Fibroblast of pulmonary artery (primary cell): ENCODE results near the gene PALLD.
A peak's percentile ranks its signal among the peaks of the same experiment; 100 is the strongest.
"Not testable (repeated sequence)": the region's sequence is repeated elsewhere in the genome, so short reads cannot be mapped to it uniquely, and the experiment has no call there.

ENCODE experiments used
- DNase-seq: peaks from one replicate; pipeline ENCODE4 v3.0.0-alpha.2; 2010; ENCODE audit warnings: low read depth
- H3K4me3 ChIP-seq: replicated peaks from 2 replicates; pipeline ENCODE4 v1.5.1; 2011; ENCODE audit warnings: low read depth, mild to moderate bottlenecking, control low read depth, low read length, moderate library complexity
- CTCF ChIP-seq: IDR thresholded peaks from 2 replicates; pipeline ENCODE4 v1.5.1; 2011; ENCODE audit warnings: mild to moderate bottlenecking, control low read depth, low read length, inconsistent platforms; ENCODE audit errors: missing control alignments

Gene PALLD

DNA sequence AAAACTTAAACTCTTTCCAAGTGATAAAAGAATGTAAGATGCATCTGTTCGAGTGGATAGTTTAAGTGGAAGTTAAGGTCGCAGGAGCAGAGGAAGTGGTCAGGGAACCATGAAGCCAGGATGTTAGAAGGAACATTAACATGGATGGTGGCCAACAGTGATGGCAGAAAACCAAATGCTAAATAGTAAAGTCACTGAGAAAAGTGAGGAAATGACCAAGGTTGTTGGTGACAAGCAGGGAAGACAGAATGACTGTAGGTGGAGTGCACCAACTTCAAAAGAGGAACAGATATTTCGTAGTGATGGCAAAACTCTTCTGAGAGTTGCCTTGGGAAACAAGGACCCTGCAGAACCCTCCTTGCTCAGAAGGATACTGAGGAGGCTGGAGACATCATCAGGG, 226.2 kb downstream of the PALLD start:
- no peak for TF ChIP-seq CTCF
- DNase-seq, result peak; percentile 74
- no peak overlapping the region for H3K4me3 ChIP-seq

- H3K4me3 ChIP-seq, result no peak overlapping the region
- no peak for DNase-seq
- no peak for TF ChIP-seq CTCF
Measured at GRCh38 chr4:168723569-168723968, 226.7 kb downstream of the PALLD start.

- no peak for DNase-seq
- TF ChIP-seq CTCF, result no peak
Measured at GRCh38 chr4:168724243-168724642, 227.4 kb downstream of the PALLD start.

GRCh38 chr4:168724686-168725411, 228.0 kb downstream of the PALLD start:
- DNase-seq, result peak; percentile 85
- no peak overlapping the region for H3K4me3 ChIP-seq
- TF ChIP-seq CTCF, result no peak

More at GRCh38 chr4:168724243-168724642, 227.4 kb downstream of the PALLD start:
- H3K4me3 ChIP-seq, result no peak overlapping the region

DNA sequence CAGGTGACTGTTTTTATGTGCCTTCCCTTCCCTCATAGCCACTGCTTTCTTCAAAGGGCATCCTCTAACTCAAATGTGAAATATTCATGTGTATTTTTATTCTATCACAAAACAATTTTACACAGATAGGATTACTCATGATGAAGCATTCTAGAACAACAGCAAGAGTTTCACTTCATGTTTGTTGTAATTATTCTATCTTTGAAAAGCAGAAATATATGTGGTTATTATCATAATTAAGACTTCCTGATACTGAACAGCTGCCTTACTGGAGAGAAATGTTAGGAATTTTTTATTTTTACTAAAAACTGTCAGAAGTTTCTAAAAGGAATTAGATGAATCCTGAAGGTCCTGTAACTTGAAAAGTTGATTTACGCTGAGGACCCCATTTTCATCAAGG, 229.1 kb downstream of the PALLD start:
- no peak for DNase-seq
- H3K4me3 ChIP-seq, result no peak overlapping the region
- no peak for TF ChIP-seq CTCF

DNA sequence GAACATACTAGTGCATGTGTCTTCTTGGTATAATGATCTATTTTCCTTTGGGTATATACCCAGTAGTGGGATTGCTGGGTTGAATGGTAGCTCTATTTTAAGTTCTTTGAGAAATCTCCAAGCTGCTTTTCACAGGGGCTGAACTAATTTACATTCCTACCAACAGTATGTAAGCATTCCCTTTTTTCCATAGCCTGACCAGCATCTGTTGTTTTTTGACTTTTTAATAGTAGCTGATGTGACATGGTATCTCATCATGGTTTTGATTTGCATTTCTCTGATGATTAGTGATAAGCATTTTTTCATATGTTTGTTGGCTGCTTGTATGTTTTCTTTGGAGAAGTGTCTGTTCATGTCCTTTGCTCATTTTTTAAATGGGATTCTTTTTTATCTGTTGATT, 230.3 kb downstream of the PALLD start:
- H3K4me3 ChIP-seq, DNase-seq: not testable (repeated sequence)

DNA sequence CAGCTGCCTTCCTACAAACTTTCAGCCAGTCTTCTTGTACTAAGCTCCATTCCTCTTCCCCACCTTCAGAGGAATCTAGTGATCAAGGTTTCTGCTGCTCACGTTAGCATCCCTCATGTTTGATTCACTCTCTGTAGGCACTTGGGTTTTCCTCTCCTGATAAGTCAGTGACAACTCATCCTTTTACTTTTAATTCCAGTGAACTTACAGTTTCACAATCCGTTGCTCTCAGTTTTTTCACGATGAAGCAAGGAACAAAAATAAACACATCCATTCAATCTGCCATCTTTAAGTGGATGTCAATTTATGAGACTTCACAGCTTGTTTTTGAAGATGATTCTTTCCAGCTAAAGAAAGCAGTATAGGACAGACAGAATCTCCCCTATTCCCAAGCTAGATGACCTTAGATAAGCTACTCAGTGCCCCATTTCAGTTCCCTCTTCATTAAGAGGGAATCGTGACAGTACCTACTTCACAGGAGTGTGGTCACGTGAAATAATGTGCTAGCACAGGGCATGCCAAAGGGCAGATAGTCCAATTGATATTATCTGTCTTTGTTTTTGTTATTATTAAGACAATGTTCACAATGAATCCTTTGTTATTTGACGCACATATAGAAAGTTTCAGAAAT, 234.3 kb downstream of the PALLD start:
- no peak for TF ChIP-seq CTCF
- peak; percentile 58 for DNase-seq
- H3K4me3 ChIP-seq, result no peak overlapping the region
